K562 (cell line): Measurements from ENCODE around the gene ABLIM2. TPM values are rescaled to one million over a fixed set of nuclear protein-coding genes. Genes with fewer than 3 reads are reported as not detected.

Source experiments
- CBFA2T2 ChIP-seq: fragments of 450-650 bp; conservative IDR thresholded peaks from 2 replicates; pipeline ENCODE4 v1.6.1; 2017; ENCODE audit warnings: mild to moderate bottlenecking
- MCM3 ChIP-seq: fragments of 450-650 bp; IDR thresholded peaks from 2 replicates; pipeline ENCODE4 v1.6.1; 2016
- NFIX ChIP-seq: fragments of 250-450 bp; sonication (Bioruptor Pico); IDR thresholded peaks from 2 replicates; pipeline ENCODE4 v1.4.0; 2020; ENCODE audit warnings: low read depth, mild to moderate bottlenecking, moderate library complexity
- PREB ChIP-seq: sonication (generic); formaldehyde crosslinking; IDR thresholded peaks from 2 replicates; pipeline ENCODE4 v1.8.1; 2023; ENCODE audit warnings: mild to moderate bottlenecking, missing genetic modification reagents
- RBFOX2 ChIP-seq: fragments of 200-400 bp; formaldehyde crosslinking; IDR thresholded peaks from 2 replicates; pipeline ENCODE4 v1.6.1; 2017; ENCODE audit warnings: low read depth, mild to moderate bottlenecking, low read length, moderate library complexity
- ZBTB43 ChIP-seq: sonication (generic); formaldehyde crosslinking; IDR thresholded peaks from 2 replicates; pipeline ENCODE4 v1.8.0; 2023; ENCODE audit warnings: mild to moderate bottlenecking, missing genetic modification reagents
- ZNF174 ChIP-seq: fragments of 250-450 bp; sonication (Bioruptor Pico); IDR thresholded peaks from 2 replicates; pipeline ENCODE4 v1.4.0; 2020; ENCODE audit warnings: mild to moderate bottlenecking
- ZNF511 ChIP-seq: sonication (generic); formaldehyde crosslinking; IDR thresholded peaks from 2 replicates; pipeline ENCODE4 v1.8.0; 2022; ENCODE audit warnings: mild to moderate bottlenecking, missing genetic modification reagents
- polyA plus RNA-seq, 8 experiments: library from polyadenylated mRNA; depleted of rRNA in 4 of 8; stranded (reverse) in 5 of 8; unstranded in 3 of 8; fragments of >200 nt; fragmentation: Nextera tagmentation in 2 of 8; fragmentation: Illumina TruSeq in 1 of 8; extraction: Ambion mirVana in 2 of 8; extraction: Trizol in 1 of 8; gene quantifications; 2 replicates each; pipeline versions ENCODE4 v1.2.1 to v1.2.3, GENCODE V29; 2011 to 2014; ENCODE audit warnings: inconsistent platforms in 1 of 8, missing spikeins in 1 of 8
- total RNA-seq, 7 experiments: library from RNA; depleted of rRNA in 6 of 7; stranded (reverse); fragments of >200 nt in 6 of 7; fragmentation: Illumina TruSeq in 2 of 7; extraction: Trizol in 2 of 7; gene quantifications; 2 replicates each; pipeline versions ENCODE4 v1.2.1 to v1.2.3, GENCODE V29; 2011 to 2021; ENCODE audit warnings: low replicate concordance in 1 of 7
- TF ChIP-seq, protein P1 (sequence below), 2 experiments: IDR thresholded peaks; 2 replicates each; pipeline ENCODE4 v1.6.1; 2012; ENCODE audit warnings: improper control_type of control experiment in 2 of 2, low read depth in 2 of 2, low read length in 2 of 2, borderline replicate concordance in 1 of 2
- TF ChIP-seq, protein P2 (sequence below): IDR thresholded peaks from 2 replicates; pipeline ENCODE4 v1.6.1; 2011; ENCODE audit not compliant: insufficient read length; ENCODE audit errors: extremely low read depth

Gene ABLIM2
- total and polyA plus RNA-seq, 9 of the 15 experiments (the other 6 are each of a cell fraction or from before 2014, with no cell fraction given): not detected

GRCh38 chr4:8072235-8072968 is 86.2 kb downstream of the ABLIM2 start (continued):
- no peak for TF ChIP-seq CBFA2T2
- TF ChIP-seq, protein P1, sequence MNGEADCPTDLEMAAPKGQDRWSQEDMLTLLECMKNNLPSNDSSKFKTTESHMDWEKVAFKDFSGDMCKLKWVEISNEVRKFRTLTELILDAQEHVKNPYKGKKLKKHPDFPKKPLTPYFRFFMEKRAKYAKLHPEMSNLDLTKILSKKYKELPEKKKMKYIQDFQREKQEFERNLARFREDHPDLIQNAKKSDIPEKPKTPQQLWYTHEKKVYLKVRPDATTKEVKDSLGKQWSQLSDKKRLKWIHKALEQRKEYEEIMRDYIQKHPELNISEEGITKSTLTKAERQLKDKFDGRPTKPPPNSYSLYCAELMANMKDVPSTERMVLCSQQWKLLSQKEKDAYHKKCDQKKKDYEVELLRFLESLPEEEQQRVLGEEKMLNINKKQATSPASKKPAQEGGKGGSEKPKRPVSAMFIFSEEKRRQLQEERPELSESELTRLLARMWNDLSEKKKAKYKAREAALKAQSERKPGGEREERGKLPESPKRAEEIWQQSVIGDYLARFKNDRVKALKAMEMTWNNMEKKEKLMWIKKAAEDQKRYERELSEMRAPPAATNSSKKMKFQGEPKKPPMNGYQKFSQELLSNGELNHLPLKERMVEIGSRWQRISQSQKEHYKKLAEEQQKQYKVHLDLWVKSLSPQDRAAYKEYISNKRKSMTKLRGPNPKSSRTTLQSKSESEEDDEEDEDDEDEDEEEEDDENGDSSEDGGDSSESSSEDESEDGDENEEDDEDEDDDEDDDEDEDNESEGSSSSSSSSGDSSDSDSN (IDR thresholded peaks at IDR 0.05; ENCODE audit: borderline replicate concordance in 1 of 2, low read depth in 2 of 2, low read length in 2 of 2): no peak
- no peak for TF ChIP-seq RBFOX2
- TF ChIP-seq, protein P2, sequence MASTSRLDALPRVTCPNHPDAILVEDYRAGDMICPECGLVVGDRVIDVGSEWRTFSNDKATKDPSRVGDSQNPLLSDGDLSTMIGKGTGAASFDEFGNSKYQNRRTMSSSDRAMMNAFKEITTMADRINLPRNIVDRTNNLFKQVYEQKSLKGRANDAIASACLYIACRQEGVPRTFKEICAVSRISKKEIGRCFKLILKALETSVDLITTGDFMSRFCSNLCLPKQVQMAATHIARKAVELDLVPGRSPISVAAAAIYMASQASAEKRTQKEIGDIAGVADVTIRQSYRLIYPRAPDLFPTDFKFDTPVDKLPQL: no peak
- no peak for TF ChIP-seq MCM3
- no peak for TF ChIP-seq PREB
- TF ChIP-seq ZBTB43 (CRISPR knock-in tag): no peak
- TF ChIP-seq ZNF174: no peak
- TF ChIP-seq NFIX (CRISPR knock-in tag): no peak
- no peak for TF ChIP-seq ZNF511 (CRISPR knock-in tag)
